IPS-18c (cell line): ENCODE measurements around the gene TCF19.
"Not testable (repeated sequence)": the region's sequence is repeated elsewhere in the genome, so short reads cannot be mapped to it uniquely, and the experiment has no call there.

Experiments
- H3K4me3 ChIP-seq: 2 replicates; pipeline ENCODE4 v1.7.0; 2013; ENCODE audit warnings: low read depth, mild to moderate bottlenecking, low read length, moderate library complexity; ENCODE audit not compliant: insufficient read depth
- H3K9me3 ChIP-seq: one replicate; pipeline ENCODE4 v1.6.1; 2013; ENCODE audit warnings: mild to moderate bottlenecking, low read length, moderate library complexity; ENCODE audit not compliant: control insufficient read depth, insufficient read depth

TCF19 gene

GRCh38 chr6:31170987-31171671 lies 12.7 kb downstream of the TCF19 start:
- Histone ChIP-seq H3K4me3 (no peak overlapping the region; the same call in 1 of the 2 replicates), H3K9me3 (peaks cover 4% of the 10 kb centered on the region)

- Histone ChIP-seq H3K9me3 (peaks cover 4% of the 10 kb centered on the region), H3K4me3 (peak overlapping the region; percentile 55)
Measured at GRCh38 chr6:31171931-31172905, 13.8 kb downstream of the TCF19 start.

- H3K9me3 ChIP-seq: peaks cover 4% of the 10 kb centered on the region
- peak overlapping the region; percentile 55 for H3K4me3 ChIP-seq
Measured at GRCh38 chr6:31172973-31173384, 14.6 kb downstream of the TCF19 start.

GRCh38 chr6:31173406-31173805 lies 15.0 kb downstream of the TCF19 start:
- Histone ChIP-seq H3K4me3 (no peak overlapping the region; the same call in 1 of the 2 replicates), H3K9me3 (peaks cover 4% of the 10 kb centered on the region)

GRCh38 chr6:31174378-31174777 lies 16.0 kb downstream of the TCF19 start:
- peaks cover 4% of the 10 kb centered on the region for H3K9me3 ChIP-seq

GRCh38 chr6:31175971-31176370 lies 17.6 kb downstream of the TCF19 start:
- Histone ChIP-seq H3K9me3 (no peaks in the 10 kb centered on the region), H3K4me3 (no peak overlapping the region)

More at GRCh38 chr6:31174378-31174777, 16.0 kb downstream of the TCF19 start:
- H3K4me3 ChIP-seq: no peak overlapping the region; the same call in 1 of the 2 replicates

GRCh38 chr6:31178143-31179041 lies 20.0 kb downstream of the TCF19 start:
- Histone ChIP-seq H3K9me3 (no peaks in the 10 kb centered on the region), H3K4me3 (no peak overlapping the region)

- Histone ChIP-seq H3K4me3 (no peak overlapping the region), H3K9me3 (no peaks in the 10 kb centered on the region)
Measured at GRCh38 chr6:31179042-31179386, 20.6 kb downstream of the TCF19 start.

- no peak overlapping the region for H3K4me3 ChIP-seq
- H3K9me3 ChIP-seq: no peaks in the 10 kb centered on the region
Measured at GRCh38 chr6:31179896-31180295, 21.5 kb downstream of the TCF19 start.

- H3K4me3 ChIP-seq: no peak overlapping the region; the same call in 1 of the 2 replicates
Measured at GRCh38 chr6:31180500-31180899, 22.1 kb downstream of the TCF19 start.

GRCh38 chr6:31183287-31183686 lies 24.9 kb downstream of the TCF19 start:
- not testable (repeated sequence) for H3K9me3 ChIP-seq, H3K4me3 ChIP-seq

More at GRCh38 chr6:31180500-31180899, 22.1 kb downstream of the TCF19 start:
- H3K9me3 ChIP-seq: no peaks in the 10 kb centered on the region

GRCh38 chr6:31183859-31184258 lies 25.5 kb downstream of the TCF19 start:
- H3K9me3 ChIP-seq, H3K4me3 ChIP-seq: not testable (repeated sequence)

- H3K4me3 ChIP-seq, H3K9me3 ChIP-seq: not testable (repeated sequence)
Measured at GRCh38 chr6:31185695-31186051, 27.3 kb downstream of the TCF19 start.

- no peaks in the 10 kb centered on the region for H3K9me3 ChIP-seq
- H3K4me3 ChIP-seq: no peak overlapping the region
Measured at GRCh38 chr6:31186052-31186734, 27.8 kb downstream of the TCF19 start.

- Histone ChIP-seq H3K4me3 (no peak overlapping the region), H3K9me3 (no peaks in the 10 kb centered on the region)
Measured at GRCh38 chr6:31187780-31188194, 29.4 kb downstream of the TCF19 start.

- not testable (repeated sequence) for H3K4me3 ChIP-seq, H3K9me3 ChIP-seq
Measured at GRCh38 chr6:31189223-31189622, 30.8 kb downstream of the TCF19 start.

GRCh38 chr6:31190488-31190887 lies 32.1 kb downstream of the TCF19 start:
- no peaks in the 10 kb centered on the region for H3K9me3 ChIP-seq
- no peak overlapping the region for H3K4me3 ChIP-seq
